Renal pelvis (tissue), 4 donors: ENCODE measurements around the gene ANKRD61. TPM values are rescaled to one million over a fixed set of nuclear protein-coding genes. Genes with fewer than 3 reads are reported as not detected.
"Not testable (repeated sequence)": the region's sequence is repeated elsewhere in the genome, so short reads cannot be mapped to it uniquely, and the experiment has no call there.

ENCODE experiments used
- DNase-seq: peaks from one replicate; pipeline ENCODE4 v3.0.0-alpha.2; 2013
- polyA plus RNA-seq, 3 donors: library from polyadenylated mRNA; unstranded; fragments of 120-200 nt; gene quantifications; one replicate each; pipeline ENCODE4 v1.2.1, GENCODE V29; 2013; ENCODE audit not compliant: insufficient read length in 3 of 3

Gene ANKRD61
- polyA plus RNA-seq, 3 donors, result 0.61 to 2.8 (median 2.7) TPM

- DNase-seq, result no peak
Observed at GRCh38 chr7:6028563-6028962, 2.6 kb upstream of the ANKRD61 start.

- DNase-seq, result no peak
Observed at GRCh38 chr7:6031567-6031966, 391 bp downstream of the ANKRD61 start.

GRCh38 chr7:6032167-6032566 is 991 bp downstream of the ANKRD61 start:
- no peak for DNase-seq

- no peak for DNase-seq
Observed at GRCh38 chr7:6032641-6033040, 1.5 kb downstream of the ANKRD61 start.

- DNase-seq, result no peak
Observed at GRCh38 chr7:6035165-6035564, 4.0 kb downstream of the ANKRD61 start.

- no peak for DNase-seq
Observed at GRCh38 chr7:6035686-6036085, 4.5 kb downstream of the ANKRD61 start.

- no peak for DNase-seq
Observed at GRCh38 chr7:6049780-6050179, 18.6 kb downstream of the ANKRD61 start.

GRCh38 chr7:6051185-6051584 is 20.0 kb downstream of the ANKRD61 start:
- DNase-seq, result not testable (repeated sequence)

GRCh38 chr7:6056616-6057015 is 25.4 kb downstream of the ANKRD61 start:
- DNase-seq, result no peak

GRCh38 chr7:6057316-6058129 is 26.3 kb downstream of the ANKRD61 start:
- no peak for DNase-seq

GRCh38 chr7:6059941-6060340 is 28.8 kb downstream of the ANKRD61 start:
- not testable (repeated sequence) for DNase-seq

GRCh38 chr7:6071406-6071805 is 40.2 kb downstream of the ANKRD61 start:
- DNase-seq, result no peak

GRCh38 chr7:6074612-6075380 is 43.6 kb downstream of the ANKRD61 start:
- DNase-seq, result no peak

- no peak for DNase-seq
Observed at GRCh38 chr7:6078548-6078947, 47.4 kb downstream of the ANKRD61 start.

- not testable (repeated sequence) for DNase-seq
Observed at GRCh38 chr7:6083047-6083446, 51.9 kb downstream of the ANKRD61 start.

Other genes starting within 250 kb of the ANKRD61 start
- gene RNF216, start 249.7 kb upstream of the ANKRD61 start, polyA plus RNA-seq, result 10 to 100 TPM; 33.6 to 34.4 (median 34.3) TPM
- gene OCM, start 150.6 kb upstream of the ANKRD61 start, polyA plus RNA-seq, result under 1 TPM; 0.29 to 0.70 (median 0.57) TPM
- gene CCZ1, start 132.6 kb upstream of the ANKRD61 start, polyA plus RNA-seq, result 10 to 100 TPM; 80.1 to 86.2 (median 83.4) TPM
- 1 to 10 TPM in 1 of 3 donors, under 1 TPM in 2; 0.43 to 2.0 (median 0.71) TPM for gene RSPH10B, start 60.7 kb upstream of the ANKRD61 start, polyA plus RNA-seq
- 10 to 100 TPM; 19.2 to 27.5 (median 25.3) TPM for gene PMS2, start 22.3 kb upstream of the ANKRD61 start, polyA plus RNA-seq
- gene AIMP2, start 22.1 kb upstream of the ANKRD61 start, polyA plus RNA-seq, result 10 to 100 TPM; 26.3 to 30.5 (median 28.4) TPM
- 100 to 1,000 TPM in 2 of 3 donors, 10 to 100 TPM in 1; 99.4 to 108 (median 101) TPM for gene EIF2AK1, start 27.8 kb downstream of the ANKRD61 start, polyA plus RNA-seq
- 10 to 100 TPM; 19.3 to 20.0 (median 19.8) TPM for gene USP42, start 73.6 kb downstream of the ANKRD61 start, polyA plus RNA-seq
- gene CYTH3, start 241.2 kb downstream of the ANKRD61 start, polyA plus RNA-seq, result 10 to 100 TPM; 31.9 to 39.5 (median 35.6) TPM